ENCODE data around the gene DVL3.

DVL3 gene

GRCh38 chr3:184183679-184184078, 28.5 kb downstream of the DVL3 start:
- no peak overlapping the region for H3K4ac ChIP-seq (ENCODE audit: low read depth in 1 of 2, low read length in 2 of 2)
- no peak overlapping the region for H4K91ac ChIP-seq (ENCODE audit: low read length)
- no peaks in the 10 kb centered on the region for H3K9me3 ChIP-seq (ENCODE audit: control insufficient read depth, low read length)
- no peak overlapping the region for H3K14ac ChIP-seq (ENCODE audit: low read length in 2 of 2)
- H3K79me1 ChIP-seq (replicated peaks; ENCODE audit: low read length, poor library complexity, severe bottlenecking), result peaks cover 27% of the 10 kb centered on the region
- H3K4me3 ChIP-seq (ENCODE audit: insufficient read depth in 1 of 2, low read depth in 1 of 2, low read length in 2 of 2), result no peak overlapping the region
- peak overlapping the region; percentile 6 for H3K27ac ChIP-seq (ENCODE audit: low read length, poor library complexity, severe bottlenecking)
- no peak overlapping the region for H2BK15ac ChIP-seq (ENCODE audit: low read depth, poor library complexity, severe bottlenecking)
- DNase-seq, result no peak
- peaks cover 27% of the 10 kb centered on the region for H3K4me1 ChIP-seq (ENCODE audit: control insufficient read depth, insufficient read depth, low read depth, low read length)
- no peak overlapping the region for H3K4me2 ChIP-seq (ENCODE audit: low read length, poor library complexity, severe bottlenecking)
- peaks cover 68 to 80% of the 10 kb centered on the region in 2 experiments for H3K36me3 ChIP-seq (ENCODE audit: control insufficient read depth in 1 of 2, insufficient read depth in 2 of 2, low read depth in 1 of 2, low read length in 2 of 2)
- no peak overlapping the region for H2AFZ ChIP-seq (ENCODE audit: low read depth, low read length)
- WGBS, result 96% methylated on average over 5 of the region's 5 CpGs
- no peak overlapping the region for H4K8ac ChIP-seq (ENCODE audit: low read length)
- H2BK120ac ChIP-seq (ENCODE audit: low read depth, low read length), result no peak overlapping the region
- no peak overlapping the region for H3K18ac ChIP-seq (ENCODE audit: low read depth in 1 of 2, low read length in 2 of 2)
- H2BK5ac ChIP-seq (ENCODE audit: low read depth, low read length, poor library complexity, severe bottlenecking), result no peak overlapping the region
- H2AK5ac ChIP-seq (ENCODE audit: low read length, severe bottlenecking), result no peak overlapping the region
- no peaks in the 10 kb centered on the region for H3K27me3 ChIP-seq (ENCODE audit: control insufficient read depth in 1 of 2, insufficient read depth in 1 of 2, low read length in 2 of 2)
- H3K23ac ChIP-seq (ENCODE audit: low read length in 2 of 2), result no peak overlapping the region
- no peak overlapping the region for H3K9ac ChIP-seq (ENCODE audit: low read length)
- H2BK12ac ChIP-seq (ENCODE audit: low read length in 2 of 2), result no peak overlapping the region

- Histone ChIP-seq H2BK12ac (ENCODE audit: low read length in 2 of 2) (no peak overlapping the region), H2BK5ac (ENCODE audit: low read depth, low read length, poor library complexity, severe bottlenecking) (no peak overlapping the region), H3K9ac (ENCODE audit: low read length) (peak overlapping the region; percentile 99), H3K23ac (ENCODE audit: low read length in 2 of 2) (no peak overlapping the region), H4K91ac (ENCODE audit: low read length) (no peak overlapping the region), H3K9me3 (ENCODE audit: control insufficient read depth, low read length) (no peaks in the 10 kb centered on the region), H2BK15ac (ENCODE audit: low read depth, poor library complexity, severe bottlenecking) (no peak overlapping the region), H2AK5ac (ENCODE audit: low read length, severe bottlenecking) (no peak overlapping the region), H2BK120ac (ENCODE audit: low read depth, low read length) (no peak overlapping the region), H3K18ac (ENCODE audit: low read depth in 1 of 2, low read length in 2 of 2) (no peak overlapping the region), H2AFZ (ENCODE audit: low read depth, low read length) (no peak overlapping the region), H3K27me3 (ENCODE audit: control insufficient read depth in 1 of 2, insufficient read depth in 1 of 2, low read length in 2 of 2) (no peaks in the 10 kb centered on the region), H3K4ac (ENCODE audit: low read depth in 1 of 2, low read length in 2 of 2) (no peak overlapping the region), H3K4me1 (ENCODE audit: control insufficient read depth, insufficient read depth, low read depth, low read length) (peaks cover 20% of the 10 kb centered on the region), H3K4me3 (ENCODE audit: insufficient read depth in 1 of 2, low read depth in 1 of 2, low read length in 2 of 2) (no peak overlapping the region), H3K4me2 (ENCODE audit: low read length, poor library complexity, severe bottlenecking) (no peak overlapping the region), H3K79me1 (replicated peaks; ENCODE audit: low read length, poor library complexity, severe bottlenecking) (peaks cover 37% of the 10 kb centered on the region), H3K36me3 (ENCODE audit: control insufficient read depth in 1 of 2, insufficient read depth in 2 of 2, low read depth in 1 of 2, low read length in 2 of 2) (peaks cover 69 to 80% of the 10 kb centered on the region in 2 experiments), H3K14ac (ENCODE audit: low read length in 2 of 2) (no peak overlapping the region), H4K8ac (ENCODE audit: low read length) (no peak overlapping the region), H3K27ac (ENCODE audit: low read length, poor library complexity, severe bottlenecking) (no peak overlapping the region)
- 97% methylated on average over 18 of the region's 18 CpGs for WGBS
- DNase-seq, result no peak
Measured at GRCh38 chr3:184184546-184185230, 29.5 kb downstream of the DVL3 start.

GRCh38 chr3:184185461-184186183, 30.4 kb downstream of the DVL3 start:
- peak overlapping the region; percentile 28 for H4K91ac ChIP-seq (ENCODE audit: low read length)
- H3K18ac ChIP-seq (ENCODE audit: low read depth in 1 of 2, low read length in 2 of 2), result peak overlapping the region; percentile 50 to 86
- no peak overlapping the region for H2AFZ ChIP-seq (ENCODE audit: low read depth, low read length)
- H3K4ac ChIP-seq (ENCODE audit: low read depth in 1 of 2, low read length in 2 of 2), result peak overlapping the region; percentile 67 to 81
- H3K36me3 ChIP-seq (ENCODE audit: control insufficient read depth in 1 of 2, insufficient read depth in 2 of 2, low read depth in 1 of 2, low read length in 2 of 2), result peaks cover 64 to 80% of the 10 kb centered on the region in 2 experiments
- H2BK5ac ChIP-seq (ENCODE audit: low read depth, low read length, poor library complexity, severe bottlenecking), result no peak overlapping the region
- no peak overlapping the region for H3K14ac ChIP-seq (ENCODE audit: low read length in 2 of 2)
- peak overlapping the region; percentile 81 for H4K8ac ChIP-seq (ENCODE audit: low read length)
- no peaks in the 10 kb centered on the region for H3K9me3 ChIP-seq (ENCODE audit: control insufficient read depth, low read length)
- peak overlapping the region; percentile 75 to 91 for H3K4me3 ChIP-seq (ENCODE audit: insufficient read depth in 1 of 2, low read depth in 1 of 2, low read length in 2 of 2)
- H3K79me1 ChIP-seq (replicated peaks; ENCODE audit: low read length, poor library complexity, severe bottlenecking), result peaks cover 39% of the 10 kb centered on the region
- H2BK120ac ChIP-seq (ENCODE audit: low read depth, low read length), result no peak overlapping the region
- H2BK15ac ChIP-seq (ENCODE audit: low read depth, poor library complexity, severe bottlenecking), result no peak overlapping the region
- no peaks in the 10 kb centered on the region for H3K27me3 ChIP-seq (ENCODE audit: control insufficient read depth in 1 of 2, insufficient read depth in 1 of 2, low read length in 2 of 2)
- peak overlapping the region; percentile 62 for H3K4me2 ChIP-seq (ENCODE audit: low read length, poor library complexity, severe bottlenecking)
- peak; percentile 98 for DNase-seq
- H2AK5ac ChIP-seq (ENCODE audit: low read length, severe bottlenecking), result peak overlapping the region; percentile 5
- H3K23ac ChIP-seq (ENCODE audit: low read length in 2 of 2), result no peak overlapping the region
- H3K4me1 ChIP-seq (ENCODE audit: control insufficient read depth, insufficient read depth, low read depth, low read length), result peaks cover 13% of the 10 kb centered on the region
- H3K9ac ChIP-seq (ENCODE audit: low read length), result peak overlapping the region; percentile 99
- 2% methylated on average over 55 of the region's 55 CpGs for WGBS
- H3K27ac ChIP-seq (ENCODE audit: low read length, poor library complexity, severe bottlenecking), result peak overlapping the region; percentile 88
- H2BK12ac ChIP-seq (ENCODE audit: low read length in 2 of 2), result no peak overlapping the region

- DNase-seq, result no peak
- H4K91ac ChIP-seq (ENCODE audit: low read length), result peak within 1 kb of the TSS; percentile 28
Measured at GRCh38 chr3:184186184-184186901, 31.2 kb downstream of the DVL3 start, which contains the start of gene ABCF3. Gene ABCF3 (plus strand): TSS chr3:184186199. CDS start chr3:184186208, 9 bp downstream.

More at GRCh38 chr3:184186184-184186901, 31.2 kb downstream of the DVL3 start, which contains the start of gene ABCF3:
- Histone ChIP-seq H2BK5ac (ENCODE audit: low read depth, low read length, poor library complexity, severe bottlenecking) (no peak within 1 kb of the TSS), H3K27ac (ENCODE audit: low read length, poor library complexity, severe bottlenecking) (peak within 1 kb of the TSS; percentile 88), H3K23ac (ENCODE audit: low read length in 2 of 2) (peak within 1 kb of the TSS in 1 of 2 experiments; percentile 0), H3K4ac (ENCODE audit: low read depth in 1 of 2, low read length in 2 of 2) (peak within 1 kb of the TSS; percentile 67 to 81), H3K36me3 (ENCODE audit: control insufficient read depth in 1 of 2, insufficient read depth in 2 of 2, low read depth in 1 of 2, low read length in 2 of 2) (peaks cover 62 to 80% of the 10 kb centered on the region in 2 experiments), H2BK120ac (ENCODE audit: low read depth, low read length) (no peak within 1 kb of the TSS), H4K8ac (ENCODE audit: low read length) (peak within 1 kb of the TSS; percentile 81), H3K9ac (ENCODE audit: low read length) (peak within 1 kb of the TSS; percentile 99), H3K4me2 (ENCODE audit: low read length, poor library complexity, severe bottlenecking) (peak within 1 kb of the TSS; percentile 62), H2AK5ac (ENCODE audit: low read length, severe bottlenecking) (peak within 1 kb of the TSS; percentile 5), H3K18ac (ENCODE audit: low read depth in 1 of 2, low read length in 2 of 2) (peak within 1 kb of the TSS; percentile 50 to 86), H2BK15ac (ENCODE audit: low read depth, poor library complexity, severe bottlenecking) (no peak within 1 kb of the TSS), H3K4me3 (ENCODE audit: insufficient read depth in 1 of 2, low read depth in 1 of 2, low read length in 2 of 2) (peak within 1 kb of the TSS; percentile 75 to 91), H2AFZ (ENCODE audit: low read depth, low read length) (peak within 1 kb of the TSS; percentile 0), H3K4me1 (ENCODE audit: control insufficient read depth, insufficient read depth, low read depth, low read length) (peaks cover 13% of the 10 kb centered on the region), H3K9me3 (ENCODE audit: control insufficient read depth, low read length) (no peaks in the 10 kb centered on the region), H3K79me1 (replicated peaks; ENCODE audit: low read length, poor library complexity, severe bottlenecking) (peaks cover 37% of the 10 kb centered on the region), H3K27me3 (ENCODE audit: control insufficient read depth in 1 of 2, insufficient read depth in 1 of 2, low read length in 2 of 2) (no peaks in the 10 kb centered on the region), H2BK12ac (ENCODE audit: low read length in 2 of 2) (no peak within 1 kb of the TSS), H3K14ac (ENCODE audit: low read length in 2 of 2) (peak within 1 kb of the TSS in 1 of 2 experiments; percentile 5)
- under 1% methylated on average over 36 of the region's 45 CpGs for WGBS

Measured in mesenchymal stem cell (in vitro differentiated cells and primary cell).